T-cell (primary cell): ENCODE results near the gene ACVR2A. TPM values are rescaled to one million over a fixed set of nuclear protein-coding genes. Genes with fewer than 3 reads are reported as not detected.

Source experiments
- ATAC-seq, 4 experiments: fragments of 200-7000 bp in 3 of 4; fragments of 150-1000 bp in 1 of 4; cut with Tn5 transposase; replicated peaks in 1 of 4; 1 replicate in 3 of 4; 2 replicates in 1 of 4; pipeline ENCODE4 v1.10.0; 2021; ENCODE audit warnings: moderate library complexity in 3 of 4, mild to moderate bottlenecking in 2 of 4, moderate number of reproducible peaks in 1 of 4
- CTCF ChIA-PET, 2 donors: fragments of 300-600 bp; sonication (Branson Sonifier 250); formaldehyde crosslinking; loops; one replicate each; lab custom pipeline; 2022; ENCODE audit warnings: antibody characterized with exemption in 2 of 2; lab: Charles Lee
- POLR2A ChIA-PET, 2 donors: fragments of 300-600 bp; sonication (Branson Sonifier 250); formaldehyde crosslinking; loops; one replicate each; lab custom pipeline; 2022; ENCODE audit warnings: antibody characterized with exemption in 2 of 2; lab: Charles Lee
- DNase-seq, 35 experiments: peaks; one replicate each; pipeline versions ENCODE4 v3.0.0 to v3.0.0-alpha.2; 2013 to 2023
- H3K27ac ChIP-seq: one replicate; pipeline ENCODE4 v1.5.1; 2013; ENCODE audit warnings: low read length
- H3K27me3 ChIP-seq, 2 experiments: replicated peaks in 1 of 2; 1 replicate in 1 of 2; 2 replicates in 1 of 2; pipeline versions ENCODE4 v1.6.1 to v1.7.0; 2013; ENCODE audit warnings: low read length in 1 of 2, mixed read lengths in 1 of 2; ENCODE audit not compliant: control insufficient read depth in 2 of 2, insufficient read depth in 2 of 2; ENCODE audit errors: extremely low read depth in 1 of 2
- H3K36me3 ChIP-seq, 2 donors: 1 replicate in 1 of 2; 2 replicates in 1 of 2; pipeline versions ENCODE4 v1.6.1 to v1.7.0; 2013; ENCODE audit warnings: low read length in 1 of 2; ENCODE audit not compliant: control insufficient read depth in 2 of 2, insufficient read depth in 1 of 2; ENCODE audit errors: extremely low read depth in 1 of 2
- H3K4me1 ChIP-seq, 2 experiments: 1 replicate in 1 of 2; 2 replicates in 1 of 2; pipeline versions ENCODE4 v1.6.1 to v1.7.0; 2013; ENCODE audit warnings: low read length in 2 of 2, mixed read lengths in 1 of 2; ENCODE audit not compliant: insufficient read depth in 2 of 2, control insufficient read depth in 1 of 2; ENCODE audit errors: extremely low read depth in 1 of 2
- H3K4me3 ChIP-seq, 2 donors: 1 replicate in 1 of 2; 2 replicates in 1 of 2; pipeline versions ENCODE4 v1.5.1 to v1.7.0; 2013; ENCODE audit warnings: mild to moderate bottlenecking in 2 of 2, low read length in 1 of 2, moderate library complexity in 1 of 2; ENCODE audit not compliant: control insufficient read depth in 1 of 2; ENCODE audit errors: extremely low read depth in 1 of 2
- H3K9me3 ChIP-seq: 2 replicates; pipeline ENCODE4 v1.7.0; 2013
- H3K27ac Mint-ChIP-seq, 2 donors: one replicate each; pipeline ENCODE4 v1.8.0; 2020 to 2021; ENCODE audit warnings: mild to moderate bottlenecking in 2 of 2, mixed read lengths in 2 of 2
- H3K27me3 Mint-ChIP-seq, 2 donors: one replicate each; pipeline ENCODE4 v1.8.0; 2021 to 2022; ENCODE audit warnings: mixed read lengths in 2 of 2
- H3K36me3 Mint-ChIP-seq: one replicate; pipeline ENCODE4 v1.8.0; 2021; ENCODE audit warnings: mixed read lengths
- H3K4me1 Mint-ChIP-seq, 3 donors: one replicate each; pipeline ENCODE4 v1.8.0; 2020 to 2022; ENCODE audit warnings: mixed read lengths in 3 of 3, mild to moderate bottlenecking in 1 of 3
- H3K4me3 Mint-ChIP-seq, 3 donors: one replicate each; pipeline ENCODE4 v1.8.0; 2020 to 2022; ENCODE audit warnings: mild to moderate bottlenecking in 3 of 3, mixed read lengths in 3 of 3, moderate library complexity in 3 of 3
- H3K9me3 Mint-ChIP-seq, 3 donors: one replicate each; pipeline ENCODE4 v1.8.0; 2020 to 2022; ENCODE audit warnings: mixed read lengths in 3 of 3
- WGBS: methylation state at CpG from one replicate; pipeline ENCODE4 v1.1.5; 2013; ENCODE audit warnings: missing lambda C conversion rate; ENCODE audit not compliant: insufficient coverage; 5-methylcytosine and 5-hydroxymethylcytosine counted together
- total RNA-seq, 35 experiments: library from RNA in 6 of 35; stranded (reverse) in 6 of 35; fragments of 120-200 nt in 1 of 35; gene quantifications; one replicate each; pipeline versions ENCODE4 v1.2.1 to v1.2.4 and lab custom pipeline; 2013 to 2026

ACVR2A gene
- total RNA-seq, 5 donors from 2014 or later (not counting 1 experiment from before 2014, with no cell fraction given), result 10.4 to 12.5 (median 11.0) TPM

GRCh38 chr2:147851244-147851930 is 6.6 kb downstream of the ACVR2A start:
- Histone ChIP-seq H3K4me1 (peaks cover 1 to 2% of the 10 kb centered on the region in 2 experiments), H3K4me3 (no peak overlapping the region), H3K27me3 (peaks cover 0 to 5% of the 10 kb centered on the region in 2 experiments), H3K27ac (no peak overlapping the region), H3K36me3 (no peaks in the 10 kb centered on the region), H3K9me3 (no peaks in the 10 kb centered on the region)
- Mint-ChIP-seq H3K9me3 (no peaks in the 10 kb centered on the region), H3K27ac (no peak overlapping the region), H3K4me3 (no peak overlapping the region), H3K36me3 (no peaks in the 10 kb centered on the region), H3K27me3 (peaks cover 0 to 1% of the 10 kb centered on the region in 2 donors), H3K4me1 (peaks cover 67 to 68% (median 68%) of the 10 kb centered on the region in 3 donors)
- DNase-seq (no peak), ATAC-seq (no peak)
- WGBS, result no CpG with 5 or more reads among the region's 1 CpG
- POLR2A ChIA-PET, result no interaction called here
- CTCF ChIA-PET, result no interaction called here

- H3K4me1 ChIP-seq, result no peaks in the 10 kb centered on the region
- POLR2A ChIA-PET, result no interaction called here
- no peaks in the 10 kb centered on the region for H3K27me3 Mint-ChIP-seq
- H3K4me3 Mint-ChIP-seq, result no peak overlapping the region
- peaks cover 55 to 67% (median 66%) of the 10 kb centered on the region in 3 donors for H3K4me1 Mint-ChIP-seq
- H3K36me3 ChIP-seq, result no peaks in the 10 kb centered on the region
- no peak overlapping the region for H3K4me3 ChIP-seq
- no peaks in the 10 kb centered on the region for H3K9me3 Mint-ChIP-seq
- CTCF ChIA-PET, result no interaction called here
- DNase-seq (no peak), ATAC-seq (no peak)
- 77% methylated on average over 4 of the region's 6 CpGs for WGBS
- no peaks in the 10 kb centered on the region for H3K9me3 ChIP-seq
- no peak overlapping the region for H3K27ac Mint-ChIP-seq
- H3K36me3 Mint-ChIP-seq, result no peaks in the 10 kb centered on the region
- H3K27ac ChIP-seq, result no peak overlapping the region
- H3K27me3 ChIP-seq, result no peaks in the 10 kb centered on the region
These were observed 9.8 kb downstream of the ACVR2A start for GRCh38 chr2:147854557-147855134.

GRCh38 chr2:147855316-147855715 is 10.5 kb downstream of the ACVR2A start:
- peaks cover 54 to 66% (median 64%) of the 10 kb centered on the region in 3 donors for H3K4me1 Mint-ChIP-seq
- DNase-seq, result no peak
- H3K27ac ChIP-seq, result no peak overlapping the region
- ChIA-PET CTCF (interaction anchor here in 1 of 2 donors (0.8 kb wide), 1 partner anchor 353 kb away, joined by 3 read pairs; no protein-coding TSS in a partner anchor), POLR2A (no interaction called here)
- no peaks in the 10 kb centered on the region for H3K36me3 ChIP-seq
- no peaks in the 10 kb centered on the region for H3K9me3 ChIP-seq
- no peaks in the 10 kb centered on the region for H3K4me1 ChIP-seq
- no peaks in the 10 kb centered on the region for H3K9me3 Mint-ChIP-seq
- H3K4me3 ChIP-seq, result no peak overlapping the region
- H3K27me3 ChIP-seq, result no peaks in the 10 kb centered on the region
- H3K27me3 Mint-ChIP-seq, result no peaks in the 10 kb centered on the region
- no peak for ATAC-seq
- H3K4me3 Mint-ChIP-seq, result no peak overlapping the region
- H3K27ac Mint-ChIP-seq, result no peak overlapping the region
- H3K36me3 Mint-ChIP-seq, result no peaks in the 10 kb centered on the region

- CTCF ChIA-PET, result interaction anchor here (0.6 to 0.8 kb wide), 2 partner anchors 81 to 353 kb away, joined by 3 to 5 read pairs; no protein-coding TSS in a partner anchor
These were observed 11.1 kb downstream of the ACVR2A start for GRCh38 chr2:147855977-147856376.

GRCh38 chr2:147860009-147860408 is 15.2 kb downstream of the ACVR2A start:
- ChIA-PET POLR2A (no interaction called here), CTCF (no interaction called here)
- no peaks in the 10 kb centered on the region for H3K27me3 Mint-ChIP-seq
- H3K9me3 Mint-ChIP-seq, result no peaks in the 10 kb centered on the region
- Histone ChIP-seq H3K4me1 (no peaks in the 10 kb centered on the region), H3K36me3 (no peaks in the 10 kb centered on the region), H3K27ac (no peak overlapping the region), H3K9me3 (no peaks in the 10 kb centered on the region), H3K27me3 (no peaks in the 10 kb centered on the region), H3K4me3 (no peak overlapping the region)
- ATAC-seq (no peak), DNase-seq (no peak)
- WGBS, result no CpG with 5 or more reads among the region's 1 CpG
- no peak overlapping the region for H3K4me3 Mint-ChIP-seq
- no peaks in the 10 kb centered on the region for H3K36me3 Mint-ChIP-seq
- peaks cover 41 to 65% (median 57%) of the 10 kb centered on the region in 3 donors for H3K4me1 Mint-ChIP-seq
- H3K27ac Mint-ChIP-seq, result no peak overlapping the region

More at GRCh38 chr2:147855977-147856376, 11.1 kb downstream of the ACVR2A start:
- Mint-ChIP-seq H3K27me3 (no peaks in the 10 kb centered on the region), H3K4me3 (no peak overlapping the region), H3K4me1 (peaks cover 53 to 65% (median 61%) of the 10 kb centered on the region in 3 donors), H3K9me3 (no peaks in the 10 kb centered on the region), H3K36me3 (no peaks in the 10 kb centered on the region), H3K27ac (no peak overlapping the region)
- no peaks in the 10 kb centered on the region for H3K9me3 ChIP-seq
- POLR2A ChIA-PET, result interaction anchor here in 1 of 2 donors (0.6 kb wide), 1 partner anchor 48 kb away, joined by 3 read pairs; no protein-coding TSS in a partner anchor
- no peak overlapping the region for H3K4me3 ChIP-seq
- no peaks in the 10 kb centered on the region for H3K36me3 ChIP-seq
- no peak overlapping the region for H3K27ac ChIP-seq
- no peak for ATAC-seq
- H3K27me3 ChIP-seq, result no peaks in the 10 kb centered on the region
- DNase-seq, result no peak
- no peaks in the 10 kb centered on the region for H3K4me1 ChIP-seq

- WGBS, result no CpG with 5 or more reads among the region's 2 CpGs
- no peak overlapping the region for H3K4me3 Mint-ChIP-seq
- no peaks in the 10 kb centered on the region for H3K36me3 ChIP-seq
- no peak overlapping the region for H3K27ac ChIP-seq
- peak; percentile 58 to 73 (median 68) for ATAC-seq
- H3K4me1 ChIP-seq, result peaks cover 0 to 2% of the 10 kb centered on the region in 2 experiments
- H3K4me1 Mint-ChIP-seq, result peaks cover 31 to 46% (median 40%) of the 10 kb centered on the region in 3 donors
- H3K27me3 ChIP-seq, result no peaks in the 10 kb centered on the region
- no peaks in the 10 kb centered on the region for H3K36me3 Mint-ChIP-seq
- no peak overlapping the region for H3K27ac Mint-ChIP-seq
- H3K9me3 Mint-ChIP-seq, result no peaks in the 10 kb centered on the region
- DNase-seq, result peak in 1 of 35 experiments; percentile 8
- ChIA-PET POLR2A (no interaction called here), CTCF (no interaction called here)
- no peak overlapping the region for H3K4me3 ChIP-seq
- H3K27me3 Mint-ChIP-seq, result no peaks in the 10 kb centered on the region
- no peaks in the 10 kb centered on the region for H3K9me3 ChIP-seq
These were observed 18.2 kb downstream of the ACVR2A start for GRCh38 chr2:147862859-147863516.
